ENCODE measurements around the gene STXBP6. TPM values are rescaled to one million over a fixed set of nuclear protein-coding genes. Genes with fewer than 3 reads are reported as not detected.

The STXBP6 gene
- total RNA-seq, 1 donor from 2014 or later = 1.7 TPM

DNA sequence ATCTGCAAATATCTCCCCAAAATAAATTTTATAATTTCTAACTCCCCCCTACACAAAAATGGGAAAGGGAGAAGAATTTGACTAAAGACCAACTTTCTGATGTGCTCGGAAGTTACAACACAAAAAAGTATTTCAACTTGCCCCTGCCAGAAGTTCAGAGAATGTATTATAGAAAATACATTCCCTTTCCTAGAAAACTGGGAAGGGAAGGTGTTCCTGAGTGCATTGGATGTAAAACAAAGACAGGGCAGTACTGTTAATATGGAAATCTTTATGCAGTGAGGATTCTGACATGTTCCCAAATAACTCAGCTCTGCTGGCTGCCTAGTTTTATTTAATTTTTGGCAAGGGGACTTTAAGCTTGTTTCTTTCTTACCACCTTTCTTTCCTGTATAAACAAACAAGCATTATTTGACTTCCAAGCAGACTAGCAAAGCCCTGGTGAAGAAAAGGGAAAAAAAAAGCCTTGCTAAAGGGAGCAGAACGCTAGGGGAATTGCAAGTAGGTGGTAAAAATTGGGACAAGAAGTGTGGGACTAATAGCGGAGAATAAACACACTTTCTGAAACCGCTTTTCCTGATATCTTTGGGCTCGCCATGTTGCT lies 124.1 kb downstream of the STXBP6 start:
- H3K27me3 Mint-ChIP-seq (ENCODE audit: low read depth) = no peaks in the 10 kb centered on the region
- no peaks in the 10 kb centered on the region for H3K36me3 Mint-ChIP-seq (ENCODE audit: low read depth)
- peaks cover 3% of the 10 kb centered on the region for H3K4me1 Mint-ChIP-seq (ENCODE audit: low read depth)
- DNase-seq (ENCODE audit: low spot score) = no peak
- H3K4me3 Mint-ChIP-seq (ENCODE audit: unreplicated experiment) = no peak overlapping the region
- TF ChIP-seq, protein P1, sequence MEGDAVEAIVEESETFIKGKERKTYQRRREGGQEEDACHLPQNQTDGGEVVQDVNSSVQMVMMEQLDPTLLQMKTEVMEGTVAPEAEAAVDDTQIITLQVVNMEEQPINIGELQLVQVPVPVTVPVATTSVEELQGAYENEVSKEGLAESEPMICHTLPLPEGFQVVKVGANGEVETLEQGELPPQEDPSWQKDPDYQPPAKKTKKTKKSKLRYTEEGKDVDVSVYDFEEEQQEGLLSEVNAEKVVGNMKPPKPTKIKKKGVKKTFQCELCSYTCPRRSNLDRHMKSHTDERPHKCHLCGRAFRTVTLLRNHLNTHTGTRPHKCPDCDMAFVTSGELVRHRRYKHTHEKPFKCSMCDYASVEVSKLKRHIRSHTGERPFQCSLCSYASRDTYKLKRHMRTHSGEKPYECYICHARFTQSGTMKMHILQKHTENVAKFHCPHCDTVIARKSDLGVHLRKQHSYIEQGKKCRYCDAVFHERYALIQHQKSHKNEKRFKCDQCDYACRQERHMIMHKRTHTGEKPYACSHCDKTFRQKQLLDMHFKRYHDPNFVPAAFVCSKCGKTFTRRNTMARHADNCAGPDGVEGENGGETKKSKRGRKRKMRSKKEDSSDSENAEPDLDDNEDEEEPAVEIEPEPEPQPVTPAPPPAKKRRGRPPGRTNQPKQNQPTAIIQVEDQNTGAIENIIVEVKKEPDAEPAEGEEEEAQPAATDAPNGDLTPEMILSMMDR (IDR thresholded peaks at IDR 0.05) = no peak
- no peak overlapping the region for H3K27ac Mint-ChIP-seq (ENCODE audit: unreplicated experiment)
- H3K9me3 Mint-ChIP-seq (ENCODE audit: low read depth) = no peaks in the 10 kb centered on the region

DNA sequence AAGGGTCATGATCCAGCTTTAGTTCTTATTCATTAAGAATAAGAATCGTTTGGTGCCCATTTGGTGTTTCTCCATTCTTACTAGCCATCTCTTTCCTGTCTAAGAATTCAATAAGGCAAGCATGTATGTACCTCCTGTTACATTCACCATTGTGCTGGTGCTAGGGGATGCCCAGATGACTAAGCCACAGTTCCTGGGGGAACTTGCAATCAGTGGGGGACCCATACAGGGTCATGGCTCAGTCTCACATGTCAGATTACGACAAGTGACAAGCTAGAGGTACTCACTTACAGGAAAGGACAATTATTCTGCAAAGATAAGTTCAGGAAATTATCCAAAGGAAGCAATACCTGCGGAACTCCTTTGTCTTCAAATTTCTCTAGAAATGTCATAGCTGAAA lies 125.4 kb downstream of the STXBP6 start:
- Mint-ChIP-seq H3K27ac (ENCODE audit: unreplicated experiment) (no peak overlapping the region), H3K4me1 (ENCODE audit: low read depth) (peaks cover 3% of the 10 kb centered on the region), H3K9me3 (ENCODE audit: low read depth) (no peaks in the 10 kb centered on the region), H3K36me3 (ENCODE audit: low read depth) (no peaks in the 10 kb centered on the region), H3K4me3 (ENCODE audit: unreplicated experiment) (no peak overlapping the region), H3K27me3 (ENCODE audit: low read depth) (no peaks in the 10 kb centered on the region)
- TF ChIP-seq, protein P1 (IDR thresholded peaks at IDR 0.05) = no peak
- no peak for DNase-seq (ENCODE audit: low spot score)

DNA sequence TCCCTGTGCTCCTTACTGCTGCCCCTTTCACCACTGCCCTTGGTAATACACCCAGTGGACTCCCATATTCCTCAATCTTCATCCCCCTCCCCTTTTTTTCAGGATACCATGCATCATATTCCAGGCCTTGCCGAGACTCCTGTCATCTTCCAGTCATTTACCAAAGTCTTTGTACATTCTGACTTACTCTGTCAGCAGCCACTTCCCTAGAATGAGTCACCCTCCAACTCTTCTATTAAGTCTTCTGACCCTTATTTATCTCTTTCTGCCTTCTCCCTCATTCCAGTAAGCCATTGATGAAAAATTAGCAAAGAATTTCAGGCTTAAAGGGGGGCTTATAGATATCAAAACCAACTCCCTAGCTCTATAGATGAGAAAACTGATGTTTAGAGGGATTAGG lies 128.0 kb downstream of the STXBP6 start:
- H3K36me3 Mint-ChIP-seq (ENCODE audit: low read depth) = no peaks in the 10 kb centered on the region
- peaks cover 3% of the 10 kb centered on the region for H3K4me1 Mint-ChIP-seq (ENCODE audit: low read depth)
- no peak for DNase-seq (ENCODE audit: low spot score)
- no peak overlapping the region for H3K4me3 Mint-ChIP-seq (ENCODE audit: unreplicated experiment)
- peaks cover 6% of the 10 kb centered on the region for H3K27me3 Mint-ChIP-seq (ENCODE audit: low read depth)
- H3K27ac Mint-ChIP-seq (ENCODE audit: unreplicated experiment) = no peak overlapping the region
- no peaks in the 10 kb centered on the region for H3K9me3 Mint-ChIP-seq (ENCODE audit: low read depth)
- TF ChIP-seq, protein P1 (IDR thresholded peaks at IDR 0.05) = no peak

DNA sequence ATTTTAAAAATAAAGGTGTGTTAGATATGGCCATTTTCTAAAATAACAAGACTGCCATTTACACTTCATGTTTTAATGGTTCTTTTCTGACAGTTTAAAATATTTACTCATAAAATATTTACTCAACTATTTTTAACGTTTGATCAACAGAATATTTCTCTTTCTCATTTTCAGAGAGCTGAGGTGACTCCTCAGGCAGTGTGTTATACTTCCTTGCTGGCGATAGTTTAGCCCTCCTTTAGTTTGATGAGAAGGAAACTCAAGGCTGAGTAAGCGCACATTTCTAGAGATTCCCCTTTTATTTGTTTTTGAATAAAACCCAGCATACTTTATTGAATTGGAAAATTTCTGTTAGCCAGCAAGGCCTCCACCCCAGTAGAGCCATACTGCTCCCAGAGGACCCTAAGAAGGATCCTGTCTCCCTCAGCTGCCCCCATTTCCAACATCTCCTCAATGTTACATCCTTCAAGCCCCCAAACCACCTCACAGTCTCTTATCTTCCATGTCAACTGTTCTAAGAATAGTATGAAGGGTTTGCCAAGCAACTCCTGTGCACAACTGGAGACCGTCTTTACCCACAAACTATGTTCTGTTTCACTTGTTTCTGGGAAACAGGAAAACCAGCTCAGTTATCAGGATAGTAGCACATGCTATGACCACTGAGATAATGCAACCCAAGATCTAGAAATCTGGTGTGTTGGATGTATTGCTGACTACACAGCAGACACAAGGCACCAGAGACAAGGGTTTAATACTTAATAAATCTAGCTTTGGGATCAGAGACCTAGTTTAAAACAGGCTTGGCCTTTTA lies 129.5 kb downstream of the STXBP6 start:
- no peak for DNase-seq (ENCODE audit: low spot score)
- Mint-ChIP-seq H3K27ac (ENCODE audit: unreplicated experiment) (no peak overlapping the region), H3K9me3 (ENCODE audit: low read depth) (no peaks in the 10 kb centered on the region), H3K4me1 (ENCODE audit: low read depth) (peaks cover 3% of the 10 kb centered on the region), H3K36me3 (ENCODE audit: low read depth) (no peaks in the 10 kb centered on the region), H3K4me3 (ENCODE audit: unreplicated experiment) (no peak overlapping the region), H3K27me3 (ENCODE audit: low read depth) (peaks cover 9% of the 10 kb centered on the region)
- TF ChIP-seq, protein P1 (IDR thresholded peaks at IDR 0.05) = no peak

DNA sequence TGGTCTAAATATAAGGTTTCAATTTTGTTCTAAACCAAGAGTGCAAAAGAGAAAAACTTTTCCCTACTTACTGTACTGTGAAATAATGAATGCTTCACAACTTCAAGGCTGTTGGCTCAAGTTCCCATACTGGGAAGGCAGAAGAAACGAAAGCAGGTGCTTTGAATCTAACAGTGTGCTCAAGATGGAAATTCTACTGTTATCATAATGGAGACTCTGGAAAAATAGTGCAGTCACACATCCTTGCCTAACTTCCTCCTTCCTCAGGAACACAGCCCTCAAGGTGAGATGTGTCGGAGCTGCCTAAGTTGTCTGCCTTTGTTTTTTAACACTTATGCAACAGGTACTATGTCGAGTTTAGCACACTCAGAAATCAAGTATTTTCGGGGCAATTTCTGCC lies 131.1 kb downstream of the STXBP6 start:
- no peak for DNase-seq (ENCODE audit: low spot score)
- no peaks in the 10 kb centered on the region for H3K9me3 Mint-ChIP-seq (ENCODE audit: low read depth)
- peaks cover 12% of the 10 kb centered on the region for H3K27me3 Mint-ChIP-seq (ENCODE audit: low read depth)
- no peaks in the 10 kb centered on the region for H3K36me3 Mint-ChIP-seq (ENCODE audit: low read depth)
- H3K4me1 Mint-ChIP-seq (ENCODE audit: low read depth) = peaks cover 3% of the 10 kb centered on the region
- TF ChIP-seq, protein P1 (IDR thresholded peaks at IDR 0.05) = no peak
- H3K4me3 Mint-ChIP-seq (ENCODE audit: unreplicated experiment) = no peak overlapping the region
- H3K27ac Mint-ChIP-seq (ENCODE audit: unreplicated experiment) = no peak overlapping the region
